DMS79 treated with DMSO at 0.1 percent for 48 hours (cell line): Measurements from ENCODE around the gene CALD1.

Experiments
- DNase-seq: peaks from one replicate; lab custom pipeline; 2025; lab: John Stamatoyannopoulos, UW

CALD1 gene

GRCh38 chr7:134827436-134827835 lies 48.0 kb downstream of the CALD1 start:
- DNase-seq: no peak

- no peak for DNase-seq
Observed at GRCh38 chr7:134827889-134828288, 48.5 kb downstream of the CALD1 start.

- no peak for DNase-seq
Observed at GRCh38 chr7:134828361-134828760, 48.9 kb downstream of the CALD1 start.

- no peak for DNase-seq
Observed at GRCh38 chr7:134829380-134829986, 50.0 kb downstream of the CALD1 start.

- no peak for DNase-seq
Observed at GRCh38 chr7:134831862-134832261, 52.4 kb downstream of the CALD1 start.

GRCh38 chr7:134832367-134832766 lies 52.9 kb downstream of the CALD1 start:
- no peak for DNase-seq

GRCh38 chr7:134834689-134835462 lies 55.4 kb downstream of the CALD1 start:
- no peak for DNase-seq

- DNase-seq: no peak
Observed at GRCh38 chr7:134835463-134835823, 56.0 kb downstream of the CALD1 start.

- no peak for DNase-seq
Observed at GRCh38 chr7:134836447-134836846, 57.0 kb downstream of the CALD1 start.

- DNase-seq: no peak
Observed at GRCh38 chr7:134839298-134839697, 59.9 kb downstream of the CALD1 start.

- DNase-seq: no peak
Observed at GRCh38 chr7:134842062-134842461, 62.6 kb downstream of the CALD1 start.

GRCh38 chr7:134842886-134843430 lies 63.5 kb downstream of the CALD1 start:
- no peak for DNase-seq

GRCh38 chr7:134844200-134844599 lies 64.8 kb downstream of the CALD1 start:
- DNase-seq: no peak

GRCh38 chr7:134845461-134845860 lies 66.0 kb downstream of the CALD1 start:
- DNase-seq: no peak

- DNase-seq: no peak
Observed at GRCh38 chr7:134847851-134848588, 68.6 kb downstream of the CALD1 start.

GRCh38 chr7:134850066-134850465 lies 70.6 kb downstream of the CALD1 start:
- DNase-seq: no peak

- DNase-seq: no peak
Observed at GRCh38 chr7:134851141-134851540, 71.7 kb downstream of the CALD1 start.

- DNase-seq: no peak
Observed at GRCh38 chr7:134852625-134853024, 73.2 kb downstream of the CALD1 start.

GRCh38 chr7:134854816-134855215 lies 75.4 kb downstream of the CALD1 start:
- DNase-seq: no peak

GRCh38 chr7:134855442-134855841 lies 76.0 kb downstream of the CALD1 start:
- no peak for DNase-seq

- no peak for DNase-seq
Observed at GRCh38 chr7:134856091-134856490, 76.7 kb downstream of the CALD1 start.

- no peak for DNase-seq
Observed at GRCh38 chr7:134856691-134857090, 77.3 kb downstream of the CALD1 start.

- DNase-seq: no peak
Observed at GRCh38 chr7:134857958-134858357, 78.5 kb downstream of the CALD1 start.
